ENCODE results near the gene FNIP1. TPM values are rescaled to one million over a fixed set of nuclear protein-coding genes. Genes with fewer than 3 reads are reported as not detected.

FNIP1 gene
- total and polyA plus RNA-seq, 12 donors, result 2.9 to 63.4 (median 33.8) TPM

GRCh38 chr5:131791866-131792265 lies 5.0 kb downstream of the FNIP1 start:
- Histone ChIP-seq H3K4me1 (replicated peaks in 1 of 2) (peaks cover 7 to 67% of the 10 kb centered on the region in 2 donors), H3K27me3 (no peaks in the 10 kb centered on the region), H3K4me3 (no peak overlapping the region), H3K9me3 (replicated peaks in 1 of 3) (no peaks in the 10 kb centered on the region), H3K36me3 (replicated peaks in 1 of 2) (no peaks in the 10 kb centered on the region), H3K27ac (no peak overlapping the region)
- 74 to 99% (median 95%) methylated on average over 6 of the region's 6 CpGs for WGBS, 4 donors
- no peak for DNase-seq
- intact Hi-C loops (cut with DNase I), result no loop called here
- TF ChIP-seq CTCF (IDR thresholded peaks at IDR 0.05), result no peak
- no peak for TF ChIP-seq POLR2A (IDR thresholded peaks at IDR 0.05)

- Histone ChIP-seq H3K9me3 (replicated peaks in 1 of 3) (no peaks in the 10 kb centered on the region), H3K27ac (no peak overlapping the region), H3K4me3 (no peak overlapping the region), H3K4me1 (replicated peaks in 1 of 2) (peaks cover 7 to 68% of the 10 kb centered on the region in 2 donors), H3K27me3 (no peaks in the 10 kb centered on the region), H3K36me3 (replicated peaks in 1 of 2) (no peaks in the 10 kb centered on the region)
- intact Hi-C loops (cut with DNase I), result no loop called here
- WGBS, 4 donors, result 79 to 84% (median 81%) methylated on average over 2 of the region's 2 CpGs
- no peak for DNase-seq
- TF ChIP-seq CTCF (IDR thresholded peaks at IDR 0.05) (no peak), POLR2A (IDR thresholded peaks at IDR 0.05) (no peak)
Observed at GRCh38 chr5:131790550-131790949, 6.3 kb downstream of the FNIP1 start.

- no peak overlapping the region for H3K4me3 ChIP-seq
- H3K9me3 ChIP-seq (replicated peaks in 1 of 3), result no peaks in the 10 kb centered on the region
- no peak for DNase-seq
- TF ChIP-seq CTCF (IDR thresholded peaks at IDR 0.05) (no peak), POLR2A (IDR thresholded peaks at IDR 0.05) (no peak)
- H3K27me3 ChIP-seq, result no peaks in the 10 kb centered on the region
- intact Hi-C loops (cut with DNase I), result no loop called here
- no peak overlapping the region for H3K27ac ChIP-seq
- peaks cover 7 to 60% of the 10 kb centered on the region in 2 donors for H3K4me1 ChIP-seq (replicated peaks in 1 of 2)
- 81 to 92% (median 87%) methylated on average over 3 of the region's 3 CpGs for WGBS, 4 donors
- H3K36me3 ChIP-seq (replicated peaks in 1 of 2), result no peaks in the 10 kb centered on the region
Observed at GRCh38 chr5:131789765-131790164, 7.1 kb downstream of the FNIP1 start.

- no peaks in the 10 kb centered on the region for H3K27me3 ChIP-seq
- WGBS, 4 donors, result 87 to 93% (median 90%) methylated on average over 4 of the region's 4 CpGs
- no peaks in the 10 kb centered on the region for H3K36me3 ChIP-seq (replicated peaks in 1 of 2)
- DNase-seq, result no peak
- TF ChIP-seq POLR2A (IDR thresholded peaks at IDR 0.05) (no peak), CTCF (IDR thresholded peaks at IDR 0.05) (no peak)
- H3K9me3 ChIP-seq (replicated peaks in 1 of 3), result no peaks in the 10 kb centered on the region
- intact Hi-C loops (cut with DNase I), result no loop called here
- no peak overlapping the region for H3K27ac ChIP-seq
- H3K4me3 ChIP-seq, result no peak overlapping the region
- peaks cover 7 to 41% of the 10 kb centered on the region in 2 donors for H3K4me1 ChIP-seq (replicated peaks in 1 of 2)
Observed at GRCh38 chr5:131787736-131788135, 9.1 kb downstream of the FNIP1 start.
